ENCODE measurements around the gene ILKAP.

Gene ILKAP

GRCh38 chr2:238233625-238234024 lies 30.1 kb upstream of the ILKAP start:
- DNase-seq (ENCODE audit: insufficient read length) (no peak), FAIRE-seq (no peak)
- no peak for TF ChIP-seq TAF1 (IDR thresholded peaks at IDR 0.05; ENCODE audit: borderline replicate concordance, low read depth, low read length)
- no peak for TF ChIP-seq POLR2A (IDR thresholded peaks at IDR 0.05; ENCODE audit: low read depth, low read length)
- TF ChIP-seq POLR2AphosphoS5 (IDR thresholded peaks at IDR 0.05; ENCODE audit: low read depth, low read length) = no peak

- DNase-seq (ENCODE audit: insufficient read length) = no peak
- TF ChIP-seq TAF1 (IDR thresholded peaks at IDR 0.05; ENCODE audit: borderline replicate concordance, low read depth, low read length) (no peak), POLR2A (IDR thresholded peaks at IDR 0.05; ENCODE audit: low read depth, low read length) (no peak)
- FAIRE-seq = no peak
These were observed 28.3 kb upstream of the ILKAP start for GRCh38 chr2:238231809-238232208.

- no peak for FAIRE-seq
These were observed 27.8 kb upstream of the ILKAP start for GRCh38 chr2:238231251-238231793.

GRCh38 chr2:238230699-238231098 lies 27.2 kb upstream of the ILKAP start:
- DNase-seq (ENCODE audit: insufficient read length) (no peak), FAIRE-seq (no peak)
- TF ChIP-seq POLR2A (IDR thresholded peaks at IDR 0.05; ENCODE audit: low read depth, low read length) (no peak), TAF1 (IDR thresholded peaks at IDR 0.05; ENCODE audit: borderline replicate concordance, low read depth, low read length) (no peak), POLR2AphosphoS5 (IDR thresholded peaks at IDR 0.05; ENCODE audit: low read depth, low read length) (no peak)

More at GRCh38 chr2:238231251-238231793, 27.8 kb upstream of the ILKAP start:
- no peak for DNase-seq (ENCODE audit: insufficient read length)
- TF ChIP-seq TAF1 (IDR thresholded peaks at IDR 0.05; ENCODE audit: borderline replicate concordance, low read depth, low read length) (no peak), POLR2A (IDR thresholded peaks at IDR 0.05; ENCODE audit: low read depth, low read length) (no peak), POLR2AphosphoS5 (IDR thresholded peaks at IDR 0.05; ENCODE audit: low read depth, low read length) (no peak)

GRCh38 chr2:238228700-238229099 lies 25.2 kb upstream of the ILKAP start:
- DNase-seq (ENCODE audit: insufficient read length) (no peak), FAIRE-seq (no peak)
- TF ChIP-seq TAF1 (IDR thresholded peaks at IDR 0.05; ENCODE audit: borderline replicate concordance, low read depth, low read length) (no peak), POLR2A (IDR thresholded peaks at IDR 0.05; ENCODE audit: low read depth, low read length) (no peak), POLR2AphosphoS5 (IDR thresholded peaks at IDR 0.05; ENCODE audit: low read depth, low read length) (no peak)

GRCh38 chr2:238227587-238228032 lies 24.1 kb upstream of the ILKAP start:
- no peak for FAIRE-seq

GRCh38 chr2:238226698-238227586 lies 23.4 kb upstream of the ILKAP start:
- TF ChIP-seq POLR2A (IDR thresholded peaks at IDR 0.05; ENCODE audit: low read depth, low read length) = no peak
- TF ChIP-seq POLR2AphosphoS5 (IDR thresholded peaks at IDR 0.05; ENCODE audit: low read depth, low read length) = no peak
- no peak for TF ChIP-seq TAF1 (IDR thresholded peaks at IDR 0.05; ENCODE audit: borderline replicate concordance, low read depth, low read length)
- DNase-seq (ENCODE audit: insufficient read length) = no peak
- FAIRE-seq = no peak

More at GRCh38 chr2:238227587-238228032, 24.1 kb upstream of the ILKAP start:
- TF ChIP-seq POLR2A (IDR thresholded peaks at IDR 0.05; ENCODE audit: low read depth, low read length) = no peak
- no peak for TF ChIP-seq TAF1 (IDR thresholded peaks at IDR 0.05; ENCODE audit: borderline replicate concordance, low read depth, low read length)
- TF ChIP-seq POLR2AphosphoS5 (IDR thresholded peaks at IDR 0.05; ENCODE audit: low read depth, low read length) = no peak
- no peak for DNase-seq (ENCODE audit: insufficient read length)

GRCh38 chr2:238225911-238226697 lies 22.6 kb upstream of the ILKAP start:
- no peak for TF ChIP-seq POLR2A (IDR thresholded peaks at IDR 0.05; ENCODE audit: low read depth, low read length)
- no peak for TF ChIP-seq POLR2AphosphoS5 (IDR thresholded peaks at IDR 0.05; ENCODE audit: low read depth, low read length)
- TF ChIP-seq TAF1 (IDR thresholded peaks at IDR 0.05; ENCODE audit: borderline replicate concordance, low read depth, low read length) = no peak
- FAIRE-seq = no peak
- DNase-seq (ENCODE audit: insufficient read length) = no peak

GRCh38 chr2:238225121-238225520 lies 21.6 kb upstream of the ILKAP start:
- no peak for FAIRE-seq
- no peak for TF ChIP-seq POLR2A (IDR thresholded peaks at IDR 0.05; ENCODE audit: low read depth, low read length)
- TF ChIP-seq POLR2AphosphoS5 (IDR thresholded peaks at IDR 0.05; ENCODE audit: low read depth, low read length) = no peak
- no peak for TF ChIP-seq TAF1 (IDR thresholded peaks at IDR 0.05; ENCODE audit: borderline replicate concordance, low read depth, low read length)
- no peak for DNase-seq (ENCODE audit: insufficient read length)

- DNase-seq (ENCODE audit: insufficient read length) (no peak), FAIRE-seq (no peak)
- TF ChIP-seq TAF1 (IDR thresholded peaks at IDR 0.05; ENCODE audit: borderline replicate concordance, low read depth, low read length) (no peak), POLR2AphosphoS5 (IDR thresholded peaks at IDR 0.05; ENCODE audit: low read depth, low read length) (no peak), POLR2A (IDR thresholded peaks at IDR 0.05; ENCODE audit: low read depth, low read length) (no peak)
These were observed 21.0 kb upstream of the ILKAP start for GRCh38 chr2:238224356-238225035.

Data from GM12892 (cell line).